ACC112 (cell line): ENCODE measurements around the gene PTPRN2.

Experiments used
- H2AFZ ChIP-seq: fragments of 200-600 bp; sonication (generic); one replicate; pipeline ENCODE4 v1.6.0; 2017; ENCODE audit warnings: antibody characterized with exemption, low read length; ENCODE audit not compliant: unreplicated experiment
- H3K27ac ChIP-seq: fragments of 200-600 bp; sonication (generic); 2 replicates; pipeline ENCODE4 v1.5.1; 2014; ENCODE audit warnings: low read depth, mild to moderate bottlenecking, antibody characterized with exemption, low read length, moderate library complexity
- H3K27me3 ChIP-seq: fragments of 200-600 bp; sonication (generic); 2 replicates; pipeline ENCODE4 v1.6.1; 2014; ENCODE audit warnings: mild to moderate bottlenecking, antibody characterized with exemption, low read length, moderate library complexity, mixed read lengths; ENCODE audit not compliant: insufficient read depth
- H3K36me3 ChIP-seq: fragments of 200-600 bp; sonication (generic); 2 replicates; pipeline ENCODE4 v1.6.1; 2016; ENCODE audit warnings: mild to moderate bottlenecking, antibody characterized with exemption, low read length, moderate library complexity, mixed read lengths; ENCODE audit not compliant: insufficient read depth
- H3K4me1 ChIP-seq: fragments of 200-600 bp; sonication (generic); one replicate; pipeline ENCODE4 v1.6.1; 2016; ENCODE audit warnings: low read length, mixed read lengths; ENCODE audit not compliant: insufficient read depth, unreplicated experiment, control insufficient read depth
- H3K4me3 ChIP-seq: fragments of 200-600 bp; sonication (generic); 2 replicates; pipeline ENCODE4 v1.5.1; 2014; ENCODE audit warnings: mild to moderate bottlenecking, low read depth, low read length
- H3K79me2 ChIP-seq: fragments of 200-600 bp; sonication (generic); one replicate; pipeline ENCODE4 v1.6.0; 2016; ENCODE audit warnings: low read length; ENCODE audit not compliant: control insufficient read depth, unreplicated experiment, insufficient read depth

PTPRN2 gene

GRCh38 chr7:158398750-158399149 lies 188.9 kb downstream of the PTPRN2 start:
- Histone ChIP-seq H3K4me1 (no peaks in the 10 kb centered on the region), H2AFZ (no peak overlapping the region), H3K27me3 (no peaks in the 10 kb centered on the region), H3K27ac (no peak overlapping the region), H3K4me3 (no peak overlapping the region), H3K79me2 (no peaks in the 10 kb centered on the region), H3K36me3 (no peaks in the 10 kb centered on the region)

DNA sequence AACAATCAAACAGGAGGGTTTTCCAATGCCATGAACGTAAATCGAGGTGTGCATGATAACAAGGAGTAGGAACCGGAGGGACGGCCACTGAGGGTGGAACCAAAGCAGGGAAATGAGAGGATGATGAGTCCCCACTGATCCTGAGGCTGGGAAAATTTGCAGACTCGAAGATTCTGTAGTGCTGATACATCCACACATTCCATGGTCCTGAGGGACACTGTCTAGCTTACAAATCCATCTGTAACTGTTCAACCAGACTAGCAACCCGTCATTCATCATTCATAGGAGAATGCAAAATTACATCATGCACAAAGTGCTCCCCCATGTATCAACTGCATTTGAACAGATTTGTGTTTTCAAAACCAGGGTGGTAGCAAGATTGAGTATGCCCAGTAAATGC lies 189.7 kb downstream of the PTPRN2 start:
- H3K4me1 ChIP-seq = no peaks in the 10 kb centered on the region
- no peak overlapping the region for H3K4me3 ChIP-seq
- no peaks in the 10 kb centered on the region for H3K27me3 ChIP-seq
- no peaks in the 10 kb centered on the region for H3K79me2 ChIP-seq
- no peak overlapping the region for H2AFZ ChIP-seq
- H3K27ac ChIP-seq = no peak overlapping the region
- no peaks in the 10 kb centered on the region for H3K36me3 ChIP-seq

- H3K36me3 ChIP-seq = no peaks in the 10 kb centered on the region
- no peaks in the 10 kb centered on the region for H3K79me2 ChIP-seq
- no peaks in the 10 kb centered on the region for H3K27me3 ChIP-seq
- H3K4me1 ChIP-seq = no peaks in the 10 kb centered on the region
- no peak overlapping the region for H3K4me3 ChIP-seq
- H2AFZ ChIP-seq = no peak overlapping the region
- no peak overlapping the region for H3K27ac ChIP-seq
Measured at GRCh38 chr7:158396982-158397862, 190.4 kb downstream of the PTPRN2 start.

DNA sequence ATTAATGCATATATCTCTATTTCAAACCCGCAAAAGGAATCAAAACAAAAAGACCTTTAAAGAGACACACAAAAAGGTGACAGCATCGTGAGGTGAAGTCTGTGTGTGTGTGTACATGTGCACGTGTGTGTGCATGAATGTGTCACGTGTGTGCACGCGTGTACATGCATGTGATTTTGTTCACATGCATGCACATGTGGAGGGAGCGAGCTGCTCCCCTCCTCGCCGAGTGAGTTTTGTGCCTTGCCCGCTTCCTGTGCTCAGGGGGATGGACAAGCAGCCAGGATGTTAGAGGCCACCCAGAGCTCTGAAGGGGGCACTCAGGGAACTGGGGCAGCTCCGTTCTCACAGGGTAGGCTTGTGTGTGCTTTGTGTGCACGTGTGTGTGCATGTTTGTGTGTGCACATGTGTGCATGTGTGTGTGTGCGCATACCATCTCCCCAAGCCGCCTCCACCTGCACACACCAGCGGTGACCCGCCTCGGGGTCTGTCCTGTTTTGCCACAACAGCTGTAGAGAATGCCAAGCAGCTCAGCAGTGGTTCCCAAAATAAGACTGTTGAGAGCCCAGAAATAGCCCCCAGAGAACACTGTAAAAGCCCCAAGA lies 191.2 kb downstream of the PTPRN2 start:
- H2AFZ ChIP-seq = no peak overlapping the region
- no peaks in the 10 kb centered on the region for H3K27me3 ChIP-seq
- no peaks in the 10 kb centered on the region for H3K4me1 ChIP-seq
- no peak overlapping the region for H3K27ac ChIP-seq
- no peaks in the 10 kb centered on the region for H3K36me3 ChIP-seq
- H3K4me3 ChIP-seq = no peak overlapping the region
- no peaks in the 10 kb centered on the region for H3K79me2 ChIP-seq

DNA sequence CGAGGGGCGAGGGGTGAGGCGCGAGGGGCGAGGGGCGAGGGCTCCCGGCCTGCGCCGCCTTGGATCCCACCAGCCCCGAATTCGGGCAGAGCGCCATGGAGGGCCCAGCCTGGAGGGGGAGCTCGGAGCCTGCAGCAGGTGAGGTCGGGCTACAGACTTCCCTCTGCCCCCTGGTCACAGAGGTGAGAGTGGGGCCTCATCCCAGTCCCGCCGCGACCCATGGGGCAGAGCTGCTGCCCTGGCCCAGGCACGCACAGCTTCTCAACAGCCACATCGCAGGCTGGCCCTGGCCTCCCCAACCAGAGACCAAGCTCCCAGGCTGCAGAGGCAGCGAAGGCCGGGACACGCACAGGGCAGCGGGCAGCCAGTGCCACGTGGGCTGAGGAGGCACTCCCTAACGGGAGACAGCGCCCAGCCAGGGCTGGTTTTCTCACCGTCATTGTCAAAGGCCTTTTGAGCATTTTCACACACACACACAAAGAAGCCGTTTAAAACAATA lies 191.8 kb downstream of the PTPRN2 start:
- Histone ChIP-seq H2AFZ (no peak overlapping the region), H3K79me2 (no peaks in the 10 kb centered on the region), H3K36me3 (no peaks in the 10 kb centered on the region), H3K27me3 (no peaks in the 10 kb centered on the region), H3K4me3 (no peak overlapping the region), H3K27ac (no peak overlapping the region), H3K4me1 (no peaks in the 10 kb centered on the region)

GRCh38 chr7:158395349-158395748 lies 192.3 kb downstream of the PTPRN2 start:
- Histone ChIP-seq H2AFZ (no peak overlapping the region), H3K79me2 (no peaks in the 10 kb centered on the region), H3K4me3 (no peak overlapping the region), H3K27ac (no peak overlapping the region), H3K4me1 (no peaks in the 10 kb centered on the region), H3K36me3 (no peaks in the 10 kb centered on the region), H3K27me3 (no peaks in the 10 kb centered on the region)

DNA sequence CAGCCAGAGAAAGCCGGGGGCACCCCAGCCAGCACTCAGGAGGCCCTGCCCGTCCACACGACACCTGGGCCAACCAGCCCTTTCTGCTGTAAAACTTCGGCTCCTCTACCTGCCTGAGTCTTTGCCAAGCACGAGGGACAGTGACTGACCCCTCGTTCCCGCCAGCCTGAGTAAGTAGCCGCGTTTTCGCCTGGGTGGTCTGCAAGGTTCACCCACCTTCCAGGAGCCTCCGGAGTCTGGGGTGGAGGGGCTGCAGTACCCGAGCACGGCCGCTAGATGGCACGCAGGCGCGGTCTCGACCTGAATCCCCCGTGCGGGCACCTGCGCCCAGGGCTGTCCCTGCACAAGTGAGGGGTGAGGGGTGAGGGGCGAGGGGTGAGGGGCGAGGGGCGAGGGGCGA lies 192.7 kb downstream of the PTPRN2 start:
- H2AFZ ChIP-seq = no peak overlapping the region
- H3K4me1 ChIP-seq = no peaks in the 10 kb centered on the region
- no peak overlapping the region for H3K4me3 ChIP-seq

DNA sequence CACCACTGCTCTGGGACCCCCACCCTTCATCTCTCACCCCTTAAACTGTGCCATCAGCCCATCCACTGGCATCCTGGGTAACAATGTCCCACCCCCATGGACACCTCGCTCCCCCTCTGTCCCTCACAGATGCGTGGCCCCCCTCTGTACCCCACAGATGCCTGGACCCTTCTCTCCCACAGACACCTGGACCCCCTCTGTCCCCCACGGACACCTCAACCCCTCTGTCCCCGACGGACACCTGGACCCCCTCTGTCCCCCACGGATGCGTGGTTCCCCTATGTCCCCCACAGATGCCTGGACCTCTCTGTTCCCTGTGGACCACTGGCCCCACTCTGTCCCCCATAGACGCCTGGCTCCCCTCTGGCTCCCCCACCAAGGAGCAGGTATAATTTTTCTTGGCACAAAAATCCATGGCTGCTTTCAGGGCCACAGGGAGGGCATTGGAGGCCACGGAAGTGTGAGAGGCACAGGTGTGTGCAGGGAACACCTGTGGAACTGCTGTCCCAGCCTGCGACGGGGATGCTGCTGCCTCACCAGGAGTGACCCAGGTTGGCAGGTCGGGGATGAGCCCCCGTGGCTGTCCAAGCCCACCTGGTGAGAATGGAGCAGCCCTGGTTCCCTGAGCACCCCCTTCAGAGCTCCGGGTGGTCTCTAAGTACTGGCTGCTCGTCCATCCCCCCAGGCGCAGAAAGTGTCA lies 193.5 kb downstream of the PTPRN2 start:
- Histone ChIP-seq H3K4me3 (no peak overlapping the region), H2AFZ (no peak overlapping the region), H3K79me2 (no peaks in the 10 kb centered on the region), H3K4me1 (no peaks in the 10 kb centered on the region), H3K27ac (no peak overlapping the region), H3K27me3 (no peaks in the 10 kb centered on the region), H3K36me3 (no peaks in the 10 kb centered on the region)

More for the DNA sequence above, 192.7 kb downstream of the PTPRN2 start:
- no peaks in the 10 kb centered on the region for H3K79me2 ChIP-seq
- H3K36me3 ChIP-seq = no peaks in the 10 kb centered on the region
- no peak overlapping the region for H3K27ac ChIP-seq
- H3K27me3 ChIP-seq = no peaks in the 10 kb centered on the region

DNA sequence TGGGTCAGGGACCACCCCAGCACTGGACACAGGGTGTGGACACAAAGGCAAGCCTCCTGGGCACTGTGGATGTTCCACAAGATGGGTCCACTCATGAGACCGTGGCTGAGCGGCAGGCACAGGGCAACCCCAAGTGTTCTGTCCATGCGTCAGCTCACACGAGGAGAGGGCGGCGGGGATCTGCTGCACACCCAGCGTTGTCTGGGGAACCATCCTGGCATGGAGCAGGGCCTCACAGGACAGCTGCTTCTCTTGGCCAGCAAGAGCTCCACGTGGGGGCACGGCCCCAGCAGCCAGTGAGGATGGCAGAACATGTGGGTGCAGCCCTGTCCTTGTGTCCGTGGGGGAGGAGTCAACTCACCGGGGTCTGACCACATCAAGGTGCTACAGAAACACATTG lies 195.4 kb downstream of the PTPRN2 start:
- no peaks in the 10 kb centered on the region for H3K36me3 ChIP-seq
- no peak overlapping the region for H2AFZ ChIP-seq
- H3K27ac ChIP-seq = no peak overlapping the region
- no peaks in the 10 kb centered on the region for H3K27me3 ChIP-seq
- H3K4me1 ChIP-seq = no peaks in the 10 kb centered on the region
- H3K4me3 ChIP-seq = no peak overlapping the region
- no peaks in the 10 kb centered on the region for H3K79me2 ChIP-seq

GRCh38 chr7:158391541-158391940 lies 196.1 kb downstream of the PTPRN2 start:
- Histone ChIP-seq H2AFZ (no peak overlapping the region), H3K27me3 (no peaks in the 10 kb centered on the region), H3K79me2 (no peaks in the 10 kb centered on the region), H3K27ac (no peak overlapping the region), H3K4me3 (no peak overlapping the region), H3K4me1 (no peaks in the 10 kb centered on the region), H3K36me3 (no peaks in the 10 kb centered on the region)
